G401 (cell line): ENCODE results near the gene SNTB2. TPM values are rescaled to one million over a fixed set of nuclear protein-coding genes. Genes with fewer than 3 reads are reported as not detected.
"Not testable (repeated sequence)": the region's sequence is repeated elsewhere in the genome, so short reads cannot be mapped to it uniquely, and the experiment has no call there.

Experiments used
- DNase-seq: peaks from one replicate; pipeline ENCODE4 v3.0.0-alpha.2; 2015; ENCODE audit warnings: low spot score
- in situ Hi-C: cut with HindIII; loops from 2 replicates; pipeline ENCODE4 v1.10.0; 2016; ENCODE audit warnings: low sequenced_read_pairs, mixed read lengths
- total RNA-seq: library from RNA; depleted of rRNA; stranded (reverse); fragments of >200 nt; shearing (Covaris generic); gene quantifications from 2 replicates; pipeline ENCODE4 v1.2.3, GENCODE V29; 2014

Gene SNTB2
- total RNA-seq, 1 experiment from 2014 or later, result 36.0 TPM

- no peak for DNase-seq
- in situ Hi-C loops, result no loop called here
Observed at GRCh38 chr16:69273009-69273408, 86.0 kb downstream of the SNTB2 start.

- in situ Hi-C loops, result no loop called here
- DNase-seq, result no peak
Observed at GRCh38 chr16:69274699-69275235, 87.8 kb downstream of the SNTB2 start.

DNA sequence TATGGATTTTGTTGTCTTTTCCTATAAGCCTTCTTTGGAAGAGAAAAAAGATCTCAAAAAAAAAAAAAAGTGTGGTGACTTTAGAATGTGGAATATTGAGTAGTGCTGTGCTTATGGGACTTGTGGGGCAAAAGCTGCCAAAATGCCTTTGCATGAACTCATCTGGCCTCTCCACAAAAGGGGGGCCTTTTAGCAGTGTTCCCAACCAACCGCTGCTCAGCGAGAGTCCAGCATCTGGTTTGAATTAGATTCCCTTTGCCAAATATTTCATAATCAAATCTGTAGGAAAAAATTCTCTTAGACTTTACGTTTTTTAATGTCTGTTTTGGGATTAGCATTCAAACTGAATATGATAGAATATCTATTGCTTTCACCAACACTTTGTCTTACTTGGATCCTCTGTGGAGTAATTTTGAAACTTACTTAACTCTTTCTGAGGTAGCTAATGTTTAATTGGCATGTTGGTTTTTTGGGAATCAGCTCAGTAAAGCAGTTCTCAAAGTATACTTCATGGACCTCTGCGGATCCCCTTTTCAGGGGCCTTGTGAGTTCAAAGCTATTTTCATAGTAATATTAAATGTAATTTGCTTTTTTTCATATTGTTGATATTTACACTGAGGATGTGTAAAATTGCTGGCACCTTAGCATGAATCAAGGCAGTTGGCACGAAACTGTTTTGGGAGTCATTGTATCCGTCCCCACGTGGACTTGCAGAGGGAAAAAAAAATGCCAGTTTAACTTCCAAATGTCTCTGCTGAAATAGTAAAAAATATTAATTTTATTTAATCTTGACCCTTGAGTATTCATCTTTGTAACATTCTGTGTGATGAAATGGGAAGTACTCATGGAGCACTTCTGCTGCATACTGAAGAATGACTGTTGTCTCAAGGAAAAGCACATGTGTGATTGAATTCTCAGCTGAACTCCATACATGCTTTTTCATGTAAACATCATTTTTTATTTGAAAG lies 89.5 kb downstream of the SNTB2 start:
- in situ Hi-C loops, result no loop called here
- no peak for DNase-seq

GRCh38 chr16:69277413-69277812 lies 90.4 kb downstream of the SNTB2 start:
- in situ Hi-C loops, result no loop called here
- DNase-seq, result no peak

DNA sequence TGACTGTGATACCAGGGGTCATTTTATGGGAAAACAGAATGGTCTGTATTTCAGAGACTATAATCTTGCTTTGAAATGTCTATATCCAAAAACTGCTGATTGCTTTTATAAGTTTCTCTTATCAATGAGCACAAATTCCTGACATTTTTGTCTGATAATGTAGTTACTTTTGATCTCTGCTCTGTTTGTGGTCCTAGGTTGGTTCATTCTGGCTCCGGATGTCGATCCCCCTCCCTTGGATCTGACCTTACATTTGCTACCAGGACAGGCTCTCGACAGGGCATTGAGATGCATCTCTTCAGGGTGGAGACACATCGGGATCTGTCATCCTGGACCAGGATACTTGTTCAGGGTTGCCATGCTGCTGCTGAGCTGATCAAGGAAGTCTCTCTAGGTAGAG lies 96.9 kb downstream of the SNTB2 start:
- no peak for DNase-seq
- in situ Hi-C loops, result no loop called here

GRCh38 chr16:69285240-69285639 lies 98.3 kb downstream of the SNTB2 start:
- in situ Hi-C loops, result no loop called here
- DNase-seq, result no peak

- peak; percentile 58 for DNase-seq
- in situ Hi-C loops, result no loop called here
Observed at GRCh38 chr16:69286941-69287713, 100.2 kb downstream of the SNTB2 start.

GRCh38 chr16:69291657-69292056 lies 104.7 kb downstream of the SNTB2 start:
- in situ Hi-C loops, DNase-seq: not testable (repeated sequence)

DNA sequence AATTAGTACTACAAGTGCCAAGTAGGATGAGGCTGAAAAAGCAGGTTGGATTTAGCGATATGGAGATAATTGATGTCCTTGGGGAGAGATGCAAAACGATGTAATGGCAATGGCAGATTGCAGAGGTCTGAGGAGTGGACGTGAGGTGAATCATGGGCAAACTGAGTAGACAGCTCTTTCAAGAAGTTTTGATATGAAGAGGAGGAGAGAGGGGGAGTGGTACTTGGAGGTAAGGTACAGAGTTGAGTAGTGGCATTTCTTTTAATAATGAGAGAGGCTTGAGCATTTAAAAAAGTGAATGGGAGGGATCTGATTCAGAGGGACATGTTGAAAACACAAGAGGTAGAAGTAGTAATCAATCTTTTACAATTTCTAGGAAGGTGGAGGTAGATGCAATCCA lies 106.4 kb downstream of the SNTB2 start:
- in situ Hi-C loops, result no loop called here

DNA sequence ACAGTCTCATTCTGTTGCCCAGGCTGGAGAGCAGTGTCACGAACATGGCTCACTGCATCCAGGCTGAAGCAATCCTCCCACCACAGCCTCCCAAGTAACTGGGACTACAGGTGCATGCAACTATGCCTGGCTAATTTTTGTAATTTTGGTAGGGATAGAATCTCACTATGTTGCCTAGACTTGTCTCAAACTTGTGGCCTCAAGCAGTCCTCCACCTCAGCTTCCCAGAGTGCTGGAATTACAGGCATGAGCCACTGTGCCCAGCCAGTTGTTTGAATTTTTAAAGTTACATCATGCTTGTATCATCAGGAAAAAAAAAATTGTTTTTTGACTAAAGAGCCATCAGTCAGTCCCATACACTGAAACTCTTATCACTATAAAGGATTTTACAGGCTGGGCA lies 107.1 kb downstream of the SNTB2 start:
- in situ Hi-C loops, result no loop called here
- DNase-seq, result no peak

More for the DNA sequence above, 106.4 kb downstream of the SNTB2 start:
- DNase-seq, result no peak

DNA sequence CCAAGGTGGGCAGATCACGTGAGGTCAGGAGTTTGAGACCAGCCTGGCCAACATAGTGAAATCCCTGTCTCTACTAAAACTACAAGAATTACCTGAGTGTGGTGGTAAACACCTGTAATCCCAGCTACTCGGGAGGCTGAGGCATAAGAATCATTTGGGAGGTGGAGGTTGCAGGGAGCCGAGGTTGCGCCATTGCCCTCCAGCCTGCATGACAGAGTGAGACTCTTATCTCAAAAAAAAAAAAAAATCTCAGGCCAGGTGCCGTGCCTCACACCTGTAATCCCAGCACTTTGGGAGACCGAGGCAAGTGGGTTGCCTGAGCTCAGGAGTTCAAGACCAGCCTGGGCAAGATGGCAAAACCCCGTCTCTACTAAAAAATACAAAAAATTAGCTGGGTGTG lies 109.8 kb downstream of the SNTB2 start:
- DNase-seq, in situ Hi-C loops: not testable (repeated sequence)

- in situ Hi-C loops, result no loop called here
- DNase-seq, result no peak
Observed at GRCh38 chr16:69298261-69298660, 111.3 kb downstream of the SNTB2 start.

DNA sequence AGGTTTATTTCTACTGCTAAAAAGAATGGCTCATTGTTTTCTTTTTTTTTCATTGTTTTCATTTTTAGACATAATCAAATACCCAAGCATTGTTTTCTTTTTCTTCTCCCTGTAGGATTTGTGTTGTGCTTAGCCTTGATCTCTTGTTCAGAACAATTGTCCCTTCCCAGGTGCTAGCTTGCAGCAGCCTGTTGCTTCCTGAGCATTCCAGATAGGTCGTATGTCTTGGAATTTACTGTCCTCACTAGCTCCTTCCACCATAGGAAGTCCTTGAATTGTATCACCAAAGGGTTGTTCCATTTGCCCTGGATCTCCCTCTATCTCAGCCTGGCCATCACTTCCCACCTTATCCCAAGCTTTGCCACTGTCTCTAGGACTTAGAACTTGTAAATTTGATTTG lies 114.2 kb downstream of the SNTB2 start:
- in situ Hi-C loops, result no loop called here
- DNase-seq, result no peak

- DNase-seq, result no peak
- in situ Hi-C loops, result no loop called here
Observed at GRCh38 chr16:69301861-69302260, 114.9 kb downstream of the SNTB2 start.

DNA sequence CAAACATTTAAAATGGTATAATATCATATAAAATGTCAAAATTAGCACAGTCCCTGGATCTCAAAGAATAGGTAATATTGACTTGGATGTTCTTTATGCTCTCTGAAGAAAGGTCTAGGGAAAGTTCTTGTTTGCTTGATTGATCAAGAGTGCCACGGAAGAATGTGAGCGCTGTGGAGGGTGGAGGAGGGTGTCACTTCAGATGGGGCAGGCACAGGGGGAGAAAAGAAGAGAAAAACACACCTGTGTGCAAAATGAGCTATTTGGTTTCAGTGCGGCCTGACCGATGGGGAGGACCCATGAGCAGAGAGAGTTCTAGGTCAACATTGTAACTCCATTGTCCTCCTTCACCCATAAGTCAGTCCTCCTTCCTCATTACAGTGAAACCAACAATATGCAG lies 115.3 kb downstream of the SNTB2 start:
- no peak for DNase-seq
- in situ Hi-C loops, result no loop called here

DNA sequence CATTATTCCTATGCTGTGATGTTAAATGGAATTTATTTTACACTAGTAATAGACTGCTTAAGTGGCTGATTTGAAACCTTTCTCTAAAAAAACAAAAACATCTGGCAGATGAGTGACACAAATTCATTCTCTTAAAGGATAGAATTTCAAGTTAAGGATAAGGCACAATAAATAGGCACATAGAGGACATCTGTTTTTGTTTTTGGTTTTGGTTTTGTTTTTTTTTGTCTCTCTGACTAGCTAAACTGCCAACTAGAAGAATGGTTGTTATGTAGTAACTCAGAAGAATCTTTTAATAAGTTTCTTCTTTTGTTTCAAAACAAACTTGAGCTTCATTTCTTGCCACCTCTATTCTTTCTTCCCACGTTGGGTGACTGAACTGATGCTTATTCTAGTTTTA lies 119.1 kb downstream of the SNTB2 start:
- in situ Hi-C loops, result no loop called here
- DNase-seq, result no peak

- in situ Hi-C loops, result no loop called here
- DNase-seq, result no peak
Observed at GRCh38 chr16:69307091-69307490, 120.1 kb downstream of the SNTB2 start.

DNA sequence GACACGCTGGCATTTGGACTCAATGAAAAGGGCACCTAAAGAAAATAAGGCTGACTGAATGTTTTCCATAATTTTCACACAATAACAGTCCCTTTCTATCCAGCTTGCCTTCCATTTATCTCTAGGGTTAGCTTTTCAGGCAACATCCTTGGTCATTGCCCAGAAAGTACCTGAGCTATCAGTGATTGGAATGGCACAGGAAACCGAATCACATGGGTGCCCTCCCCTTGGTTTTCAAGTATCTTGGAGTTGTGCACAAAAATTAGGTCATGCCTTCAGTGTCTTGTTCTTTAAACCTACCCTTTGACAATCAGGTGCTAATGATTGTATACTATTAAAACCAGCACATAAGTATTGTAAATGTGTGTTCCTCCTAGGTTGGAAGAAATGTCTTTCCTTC lies 120.9 kb downstream of the SNTB2 start:
- no peak for DNase-seq
- in situ Hi-C loops, result no loop called here

DNA sequence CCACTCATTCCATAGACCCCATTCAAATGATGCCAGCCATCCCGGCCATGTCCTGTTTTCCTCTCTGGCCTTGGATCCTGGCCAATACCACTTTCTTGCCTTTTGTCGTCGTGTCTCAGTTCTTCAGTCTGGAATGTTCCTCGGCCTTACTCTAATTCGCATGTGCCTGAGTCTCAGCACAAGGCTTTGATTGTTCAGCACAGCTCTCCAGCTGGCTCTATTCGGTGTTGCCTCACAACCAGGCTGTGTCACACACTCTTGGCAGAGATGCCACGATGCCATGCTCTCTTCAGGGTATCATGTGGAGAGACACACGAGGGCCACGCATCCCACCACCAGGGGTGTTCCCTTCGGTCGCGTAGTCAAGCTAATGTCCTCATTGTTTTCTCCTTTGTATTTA lies 122.4 kb downstream of the SNTB2 start:
- in situ Hi-C loops, result no loop called here
- no peak for DNase-seq
